8988T (cell line): Measurements from ENCODE around the gene YIPF6.
"Not testable (repeated sequence)": the region's sequence is repeated elsewhere in the genome, so short reads cannot be mapped to it uniquely, and the experiment has no call there.

Experiments
- DNase-seq: peaks from one replicate; pipeline ENCODE4 v3.0.0; 2011

The YIPF6 gene

DNA sequence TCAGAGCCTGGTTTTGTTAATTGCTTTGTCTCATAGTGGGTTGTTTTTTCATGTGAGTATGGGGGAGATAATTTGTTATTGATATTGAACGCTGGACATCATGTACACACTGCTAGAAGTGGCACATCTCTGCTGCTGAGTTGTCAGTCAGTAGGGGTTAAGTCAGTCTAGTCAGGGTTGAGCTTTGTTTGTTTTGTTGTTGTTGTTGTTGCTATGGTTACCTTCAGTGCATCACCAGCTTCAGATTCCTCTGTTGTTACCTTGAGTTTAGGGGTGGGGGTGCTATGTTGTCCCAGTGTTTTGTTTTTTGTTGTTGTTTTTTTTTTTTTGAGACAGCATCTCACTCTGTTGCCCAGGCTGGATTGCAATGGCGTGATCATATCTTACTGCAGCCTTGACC lies 9.9 kb downstream of the YIPF6 start:
- no peak for DNase-seq

DNA sequence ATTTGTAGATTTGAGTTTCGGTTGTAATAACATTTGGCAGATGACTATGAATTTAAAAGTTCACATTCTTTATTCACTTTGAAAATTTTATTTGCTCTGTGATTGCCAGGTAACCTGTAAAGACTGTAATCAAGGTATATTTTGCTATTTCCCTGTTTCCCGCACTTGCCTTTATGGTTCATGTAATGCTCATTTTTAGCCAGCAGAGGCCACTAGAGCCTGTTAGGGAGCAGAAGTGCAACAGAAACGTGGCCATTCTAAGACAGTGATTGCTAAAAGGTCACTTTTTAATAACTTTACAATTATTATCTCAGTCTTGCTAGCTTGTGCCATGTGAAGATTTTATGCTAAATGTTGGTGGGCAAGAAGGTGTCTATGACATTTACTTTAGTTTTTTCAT lies 12.4 kb downstream of the YIPF6 start:
- no peak for DNase-seq

DNA sequence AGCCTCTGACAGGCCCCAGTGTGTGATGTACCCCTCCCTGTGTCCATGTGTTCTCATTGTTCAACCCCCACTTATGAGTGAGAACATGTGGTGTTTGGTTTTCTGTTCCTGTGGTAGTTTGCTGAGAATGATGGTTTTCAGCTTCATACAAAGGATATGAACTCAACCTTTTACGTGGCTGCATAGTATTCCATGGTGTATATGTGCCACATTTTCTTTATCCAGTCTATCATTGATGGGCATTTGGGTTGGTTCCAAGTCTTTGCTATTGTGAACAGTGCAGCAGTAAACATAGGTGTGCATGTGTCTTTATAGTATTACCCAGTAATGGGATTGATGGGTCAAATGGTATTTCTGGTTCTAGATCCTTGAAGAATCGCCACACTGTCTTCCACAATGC lies 25.8 kb downstream of the YIPF6 start:
- not testable (repeated sequence) for DNase-seq

DNA sequence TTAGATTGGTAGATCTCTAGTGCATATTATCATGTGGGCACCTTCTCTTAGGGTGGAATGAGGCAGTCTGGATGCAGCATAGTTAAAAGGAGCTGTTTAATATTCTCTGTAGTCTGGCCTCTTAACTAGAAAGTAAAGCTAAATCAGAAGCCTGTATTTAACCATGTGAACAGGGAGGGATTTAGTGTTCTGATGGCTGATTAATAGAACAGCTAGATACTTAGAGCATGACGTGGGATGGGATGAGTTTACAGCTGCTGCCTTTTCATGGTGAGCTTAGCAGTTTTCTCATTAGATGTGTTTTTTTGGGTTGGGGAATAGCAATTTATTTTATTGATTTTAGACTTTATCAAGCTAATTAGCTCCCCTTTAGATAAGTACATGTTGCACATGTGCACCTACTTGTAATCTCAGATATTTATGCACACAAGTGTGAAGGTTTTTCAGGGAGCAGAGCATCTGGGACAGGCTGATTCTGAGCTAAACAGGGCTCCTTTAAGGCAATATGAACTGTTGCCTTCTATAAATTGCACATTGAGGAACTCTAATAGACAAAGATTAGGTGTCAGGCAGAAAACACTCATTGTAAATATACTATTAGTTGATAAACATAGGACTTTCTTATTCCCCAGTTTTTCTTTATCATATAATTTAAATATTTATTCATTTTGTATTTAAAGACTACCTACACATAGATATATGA lies 34.1 kb downstream of the YIPF6 start:
- DNase-seq, result no peak

DNA sequence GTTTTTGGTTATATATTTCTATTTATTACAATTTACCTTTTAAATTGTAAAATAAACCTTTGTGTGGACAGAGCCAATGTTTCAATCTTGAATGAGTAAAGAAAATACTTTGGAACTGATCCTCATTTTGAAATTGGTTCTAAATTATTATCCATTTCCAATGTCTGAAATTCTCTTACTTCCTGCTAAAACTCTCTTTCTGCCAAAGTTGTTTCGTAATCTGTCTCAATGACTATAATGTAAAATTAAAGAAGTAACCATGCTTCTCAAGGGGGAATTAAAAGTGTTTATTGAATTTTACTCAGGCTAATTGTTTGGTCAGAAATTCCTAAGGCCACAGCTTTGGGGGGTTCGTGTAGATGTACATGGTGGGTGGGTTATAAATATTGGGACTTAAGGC lies 34.8 kb downstream of the YIPF6 start:
- DNase-seq, result no peak

DNA sequence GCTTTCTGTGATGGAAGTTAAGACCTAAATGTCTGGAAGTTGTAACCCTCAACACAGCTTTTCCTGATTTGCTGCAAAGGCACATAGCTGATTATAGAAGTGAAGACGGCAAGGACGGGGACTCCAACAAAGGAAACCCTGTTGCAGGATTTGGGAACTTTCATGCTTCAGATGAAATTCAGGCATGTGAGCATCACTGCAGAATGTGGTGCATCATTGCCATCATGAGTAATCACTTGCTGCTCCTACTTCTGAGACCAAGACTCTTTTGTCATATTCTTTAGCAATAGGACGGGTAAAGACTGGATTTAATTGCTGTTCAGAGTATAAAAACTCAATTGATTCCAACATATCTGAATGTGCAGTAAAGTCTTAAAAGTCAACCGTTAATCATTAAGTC lies 35.8 kb downstream of the YIPF6 start:
- no peak for DNase-seq

DNA sequence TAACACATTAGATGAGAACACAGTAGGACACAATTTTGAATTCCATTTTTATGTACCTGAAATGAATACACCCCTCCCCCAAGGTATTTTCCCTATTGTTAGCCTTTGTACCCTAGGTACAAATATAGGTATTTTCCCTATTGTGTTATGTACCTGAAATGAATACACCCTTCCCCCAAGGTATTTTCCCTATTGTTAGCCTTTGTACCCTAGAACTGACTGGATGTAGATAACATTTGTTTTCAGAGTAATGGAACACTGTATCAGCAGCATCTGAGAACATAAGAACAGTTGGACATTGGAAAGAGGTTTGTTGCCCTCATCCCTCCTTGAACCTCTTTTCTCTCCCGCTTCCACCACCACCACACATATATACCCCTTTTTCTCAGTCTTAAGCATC lies 37.6 kb downstream of the YIPF6 start:
- DNase-seq, result no peak

DNA sequence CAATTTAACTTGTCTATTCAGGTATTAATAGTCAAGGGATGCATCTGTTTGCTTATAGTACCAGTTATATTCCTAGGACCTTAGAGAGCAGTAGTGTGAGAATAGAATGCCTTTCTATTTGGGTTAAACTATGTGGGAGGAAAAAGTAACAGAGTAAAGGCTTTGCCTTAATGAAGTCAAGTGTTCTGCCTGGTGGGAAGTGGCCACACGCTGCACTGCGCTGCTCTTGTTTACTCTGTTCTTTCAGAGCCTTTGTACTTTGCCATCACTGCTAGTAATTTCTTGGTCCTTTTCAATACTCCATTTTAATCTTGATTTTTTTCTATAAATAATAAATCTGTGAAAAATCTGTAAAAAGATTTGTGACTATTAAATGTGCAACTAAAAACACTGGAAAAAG lies 38.0 kb downstream of the YIPF6 start:
- DNase-seq, result no peak

DNA sequence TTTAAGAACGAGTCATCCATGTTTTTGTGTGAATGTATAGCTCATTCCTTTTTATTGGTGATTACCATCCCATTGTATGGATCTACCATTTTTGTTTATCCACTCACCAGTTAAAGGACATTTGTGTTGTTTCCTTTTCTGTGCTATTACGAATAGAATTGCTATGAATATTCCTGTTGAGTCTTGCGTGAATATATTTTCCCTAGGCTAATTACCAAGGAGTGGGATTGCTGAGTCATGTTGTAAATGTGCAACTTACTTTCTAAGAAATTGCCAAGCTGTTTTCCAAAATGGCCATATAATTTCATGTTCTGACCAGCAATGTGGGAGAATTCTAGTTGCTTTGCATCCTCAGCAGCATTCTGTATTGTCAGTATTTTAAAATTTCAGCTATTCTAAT lies 51.3 kb downstream of the YIPF6 start:
- DNase-seq, result no peak

DNA sequence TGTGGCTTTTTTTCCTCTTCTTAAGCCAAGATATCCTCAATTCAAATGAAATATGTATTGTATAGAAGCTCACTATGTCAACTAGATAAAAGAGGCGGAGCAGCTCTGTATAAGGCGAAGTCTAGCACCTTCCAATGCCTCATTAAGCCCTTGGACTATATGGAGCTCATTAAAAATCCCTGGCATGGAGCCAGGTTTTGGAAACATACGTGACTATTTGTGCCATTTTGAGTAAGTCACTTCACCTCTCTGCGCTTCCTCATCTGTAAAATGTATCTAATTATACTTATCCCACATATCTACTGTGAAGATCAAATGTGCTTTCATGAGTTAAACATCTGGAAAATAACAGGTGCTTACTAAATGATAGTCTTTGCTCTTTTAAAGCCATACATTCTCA lies 57.2 kb downstream of the YIPF6 start:
- no peak for DNase-seq

DNA sequence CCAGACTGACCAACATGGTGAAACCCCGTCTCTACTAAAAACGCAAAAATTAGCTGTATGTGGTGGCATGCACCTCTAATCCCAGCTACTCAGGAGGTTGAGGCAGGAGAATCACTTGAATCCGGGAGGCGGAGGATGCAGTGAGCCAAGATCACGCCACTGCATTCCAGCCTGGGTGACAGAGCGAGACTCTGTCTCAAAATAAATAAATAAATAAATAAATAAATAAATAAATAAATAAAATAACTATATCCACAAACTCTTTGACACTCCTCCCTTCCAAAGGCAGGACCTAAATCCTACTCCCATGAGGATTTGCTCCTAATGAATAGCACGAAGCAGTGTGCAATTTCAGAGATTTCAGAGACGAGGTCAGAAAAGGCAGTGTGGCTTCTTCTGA lies 58.3 kb downstream of the YIPF6 start:
- not testable (repeated sequence) for DNase-seq

DNA sequence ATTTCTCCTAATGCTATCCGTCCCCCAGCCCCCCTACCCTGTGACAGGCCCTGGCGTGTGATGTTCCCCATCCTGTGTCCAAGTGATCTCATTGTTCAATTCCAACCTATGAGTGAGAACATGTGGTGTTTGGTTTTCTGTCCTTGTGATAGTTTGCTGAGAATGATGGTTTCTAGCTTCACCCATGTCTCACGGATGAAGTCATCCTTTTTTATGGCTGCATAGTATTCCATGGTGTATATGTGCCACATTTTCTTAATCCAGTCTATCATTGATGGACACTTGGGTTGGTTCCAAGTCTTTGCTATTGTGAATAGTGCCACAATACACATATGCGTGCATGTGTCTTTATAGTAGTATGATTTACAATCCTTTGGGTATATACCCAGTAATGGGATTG lies 61.1 kb downstream of the YIPF6 start:
- DNase-seq, result not testable (repeated sequence)

DNA sequence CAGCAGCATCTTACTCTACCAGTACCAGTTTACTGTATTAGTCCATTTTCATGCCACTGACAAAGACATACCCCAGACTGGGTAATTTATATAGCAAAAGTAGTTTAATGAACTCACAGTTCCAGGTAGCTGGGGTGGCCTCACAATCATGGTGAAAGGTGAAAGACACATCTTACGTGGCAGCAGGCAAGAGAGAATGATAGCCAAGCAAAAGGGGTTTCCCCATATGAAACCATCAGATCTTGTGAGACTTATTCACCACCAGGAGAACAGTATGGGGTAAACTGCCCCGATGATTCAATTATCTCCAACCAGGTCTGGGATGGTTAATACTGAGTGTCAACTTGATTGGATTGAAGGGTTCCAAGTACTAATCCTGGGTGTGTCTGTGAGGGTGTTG lies 69.3 kb downstream of the YIPF6 start:
- no peak for DNase-seq

DNA sequence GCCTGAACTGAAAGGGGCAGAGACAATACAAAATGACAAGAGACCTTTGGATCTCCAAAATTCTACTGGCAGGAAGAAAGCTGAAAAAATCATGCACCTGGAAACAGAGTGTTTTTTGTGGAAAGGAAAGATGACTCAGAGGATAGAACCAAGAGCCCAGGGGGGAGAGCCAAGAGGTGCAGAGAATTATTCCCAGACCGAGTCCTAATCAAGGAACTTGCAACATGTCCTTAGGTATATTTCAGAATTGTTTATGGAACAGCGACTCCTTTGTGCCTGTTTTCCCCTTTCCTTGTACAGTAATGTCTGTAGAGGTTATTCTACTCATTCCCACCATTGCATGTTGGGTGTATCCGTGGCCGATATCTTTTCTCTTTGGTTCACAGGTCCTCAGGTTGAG lies 71.7 kb downstream of the YIPF6 start:
- no peak for DNase-seq

DNA sequence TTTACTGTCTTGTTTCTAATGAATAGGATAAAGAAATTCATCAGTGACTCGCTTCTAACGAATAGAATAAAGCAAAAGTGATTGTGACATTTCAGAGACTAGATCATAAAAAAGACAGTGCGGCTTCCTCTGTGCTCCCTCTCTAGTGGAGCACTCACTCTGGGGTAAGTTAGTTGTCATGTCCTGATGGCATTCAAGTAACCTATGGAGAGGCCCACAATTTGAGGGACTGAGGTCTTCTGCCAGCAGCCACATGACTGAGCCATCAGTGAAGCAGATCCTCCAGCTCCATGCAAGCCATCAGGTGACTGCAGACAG lies 72.4 kb downstream of the YIPF6 start:
- DNase-seq, result no peak

DNA sequence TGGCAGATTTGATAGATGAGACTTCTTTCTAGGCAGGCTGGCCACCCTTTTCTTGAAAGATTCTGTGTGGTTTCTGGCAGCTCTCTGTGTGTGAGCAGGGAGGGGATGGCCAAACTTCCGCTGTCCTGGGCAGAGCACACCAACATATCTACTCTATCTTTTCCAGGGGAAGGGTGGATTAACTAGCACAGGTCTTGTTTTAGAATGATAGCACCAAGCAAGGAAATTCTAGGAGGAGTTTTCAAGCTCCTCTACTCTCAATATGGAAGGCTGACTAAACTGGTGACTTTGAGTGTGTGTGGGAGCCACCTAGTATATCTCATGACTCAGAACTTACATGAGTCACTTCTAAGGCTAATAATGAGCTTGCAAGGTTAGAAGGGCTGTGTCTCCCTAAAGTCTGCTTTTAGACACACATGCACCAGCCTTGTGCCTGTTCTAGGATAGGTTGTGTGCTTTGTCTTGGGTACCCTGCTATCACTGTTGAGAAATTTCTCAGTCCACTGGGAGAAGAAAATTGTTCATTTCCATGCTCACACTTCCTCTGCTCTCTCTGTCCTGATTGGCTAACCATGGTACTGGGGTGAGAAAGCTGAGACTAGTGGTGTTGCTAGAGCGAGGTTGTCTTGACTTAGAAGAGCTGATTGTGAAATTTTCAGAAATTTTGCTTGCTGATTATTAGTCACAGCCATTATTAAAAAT lies 72.9 kb downstream of the YIPF6 start:
- DNase-seq, result no peak

DNA sequence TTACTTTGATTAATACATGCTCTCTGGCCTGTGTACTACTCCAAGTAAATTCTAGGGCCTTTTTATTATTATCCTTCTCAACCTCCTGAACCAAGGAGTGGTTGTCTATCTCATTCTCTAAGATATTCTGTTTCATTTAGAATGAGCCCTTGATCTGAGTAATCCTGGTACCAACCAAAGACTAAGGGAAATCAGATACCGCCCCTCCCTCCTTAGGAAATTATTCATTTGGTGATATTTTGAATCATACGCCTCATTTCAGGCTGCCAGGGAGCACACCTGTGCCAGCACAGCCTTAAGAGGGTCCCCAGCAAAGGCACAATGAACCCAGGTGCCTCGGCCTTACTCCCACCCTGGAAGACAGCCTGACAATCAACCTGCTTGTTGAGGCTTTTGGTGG lies 75.4 kb downstream of the YIPF6 start:
- DNase-seq, result no peak

DNA sequence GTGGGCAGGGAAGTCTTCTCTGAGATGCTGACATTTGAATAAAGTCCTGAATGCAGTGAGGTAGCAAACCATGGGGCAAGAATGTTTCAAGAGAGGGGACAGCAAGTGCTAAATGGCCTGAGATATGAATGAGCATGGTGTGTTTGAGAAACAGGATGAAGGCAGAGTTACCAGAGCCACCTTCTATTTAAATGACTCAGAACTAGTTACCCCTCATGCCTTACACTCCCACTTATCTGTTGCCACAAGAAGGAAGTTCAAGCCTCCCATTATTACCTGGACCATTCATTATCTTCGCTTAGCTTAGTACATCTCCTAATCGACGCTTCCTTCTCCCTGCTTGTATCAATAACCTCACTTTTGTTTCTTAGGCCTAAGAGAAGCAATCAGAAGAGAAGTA lies 81.0 kb downstream of the YIPF6 start:
- DNase-seq, result no peak

DNA sequence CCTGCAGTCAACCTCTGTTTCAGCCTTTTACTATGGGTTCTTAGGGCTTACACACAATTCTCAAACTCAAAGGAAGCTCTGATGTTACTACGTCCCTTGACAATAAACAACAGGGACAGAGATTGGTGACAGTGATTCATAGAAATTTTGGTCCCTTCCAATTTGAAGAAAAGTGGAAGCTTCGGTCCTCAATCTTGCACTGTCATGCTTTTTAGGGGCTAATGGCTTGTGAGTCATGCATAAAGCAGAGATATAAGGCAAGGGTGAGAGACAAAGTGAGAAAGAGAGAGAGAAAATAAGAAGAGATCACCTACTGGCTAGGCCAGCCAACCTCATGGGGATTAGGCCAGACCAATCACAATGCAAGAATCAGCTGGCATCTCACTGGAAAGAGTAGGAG lies 85.4 kb downstream of the YIPF6 start:
- no peak for DNase-seq
